Caki2 (cell line): ENCODE data around the gene CRYBA1. TPM values are rescaled to one million over a fixed set of nuclear protein-coding genes. Genes with fewer than 3 reads are reported as not detected.
"Not testable (repeated sequence)": the region's sequence is repeated elsewhere in the genome, so short reads cannot be mapped to it uniquely, and the experiment has no call there.

Source experiments
- DNase-seq: peaks from one replicate; pipeline ENCODE4 v3.0.0-alpha.2; 2015; ENCODE audit warnings: low read depth
- in situ Hi-C: cut with HindIII; loops from 2 replicates; pipeline ENCODE4 v1.10.0; 2016; ENCODE audit warnings: low sequenced_read_pairs, low pct_unique_long_range_greater_than_20kb, mixed read lengths
- total RNA-seq: library from RNA; depleted of rRNA; stranded (reverse); fragments of >200 nt; shearing (Covaris generic); gene quantifications from 2 replicates; pipeline ENCODE4 v1.2.3, GENCODE V29; 2014; ENCODE audit warnings: low replicate concordance

CRYBA1 gene
- total RNA-seq, 1 experiment from 2014 or later, result not detected

- DNase-seq, result no peak
- in situ Hi-C loops, result no loop called here
Observed at GRCh38 chr17:29256735-29257466, 10.2 kb downstream of the CRYBA1 start.

GRCh38 chr17:29257756-29258155 lies 11.1 kb downstream of the CRYBA1 start:
- no peak for DNase-seq
- in situ Hi-C loops, result no loop called here

- no peak for DNase-seq
- in situ Hi-C loops, result no loop called here
Observed at GRCh38 chr17:29263916-29264315, 17.3 kb downstream of the CRYBA1 start.

GRCh38 chr17:29271980-29272379 lies 25.3 kb downstream of the CRYBA1 start:
- DNase-seq, in situ Hi-C loops: not testable (repeated sequence)

- DNase-seq, result no peak
- in situ Hi-C loops, result no loop called here
Observed at GRCh38 chr17:29273924-29274323, 27.3 kb downstream of the CRYBA1 start.

- in situ Hi-C loops, result no loop called here
- no peak for DNase-seq
Observed at GRCh38 chr17:29278692-29279091, 32.0 kb downstream of the CRYBA1 start.

DNA sequence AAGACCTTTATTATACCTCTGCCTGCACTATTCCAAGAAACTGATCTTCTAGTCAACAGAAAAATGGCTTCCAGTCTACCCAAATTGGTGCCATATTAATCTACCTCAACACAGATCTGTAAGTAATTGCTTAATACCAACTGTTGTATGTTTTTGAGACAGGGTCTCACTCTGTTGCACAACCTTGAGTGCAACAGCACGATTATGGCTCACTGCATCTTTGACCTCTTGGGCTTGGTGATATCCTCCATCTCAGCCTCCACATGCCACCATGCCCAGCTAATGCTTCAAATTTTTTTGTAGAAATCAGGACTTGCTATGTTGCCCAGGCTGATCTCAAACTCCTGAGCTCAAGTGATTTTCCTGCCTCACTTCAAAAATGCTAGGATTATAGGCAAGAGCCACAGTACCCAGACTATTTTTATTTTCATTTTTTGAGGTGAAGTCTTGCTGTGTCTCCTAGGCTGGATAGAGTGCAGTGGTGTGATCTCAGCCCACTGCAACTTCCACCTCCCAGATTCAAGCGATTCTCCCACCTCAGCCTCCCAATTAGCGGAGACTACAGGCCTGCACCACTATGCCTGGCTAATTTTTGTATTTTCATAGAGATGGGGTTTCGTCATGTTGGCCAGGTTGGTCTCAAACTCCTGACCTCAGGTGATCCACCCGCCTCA lies 32.9 kb downstream of the CRYBA1 start:
- no peak for DNase-seq
- in situ Hi-C loops, result no loop called here

DNA sequence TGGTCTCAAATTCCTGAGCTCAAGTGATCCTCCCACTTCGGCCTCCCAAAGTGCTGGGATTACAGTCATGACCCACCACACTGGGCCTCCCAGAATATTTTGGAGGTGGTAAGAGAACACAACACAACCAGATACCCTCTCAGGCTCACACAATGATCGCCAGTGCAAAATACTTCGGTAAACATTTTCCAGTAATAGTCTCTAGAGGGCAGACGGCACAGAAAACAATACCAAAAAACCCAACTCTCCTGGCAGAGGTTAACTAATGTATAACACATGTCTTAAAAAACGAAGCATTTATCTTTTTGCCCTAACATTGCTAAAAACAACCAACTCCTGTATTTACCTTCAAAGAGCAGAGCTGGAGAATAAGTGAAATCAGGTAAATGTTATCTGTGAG lies 36.8 kb downstream of the CRYBA1 start:
- in situ Hi-C loops, result no loop called here
- DNase-seq, result no peak

DNA sequence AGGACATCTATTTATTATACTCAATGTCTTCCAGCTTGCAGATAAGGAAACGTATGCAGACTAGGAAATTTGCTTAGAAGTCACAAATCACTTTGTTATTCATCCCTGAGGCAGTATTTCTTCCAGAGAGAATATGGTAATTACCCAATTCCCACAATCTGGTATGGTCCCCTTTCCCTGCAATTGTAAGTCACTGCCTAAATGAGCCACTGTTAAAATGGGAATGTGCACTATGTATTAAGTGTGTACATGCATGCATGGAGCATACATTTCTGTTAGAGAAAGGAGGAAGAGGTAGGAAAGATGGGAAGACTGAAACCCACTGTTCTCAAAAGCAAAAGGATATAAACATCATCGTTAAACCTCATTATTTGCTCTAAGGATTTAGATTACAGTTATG lies 37.3 kb downstream of the CRYBA1 start:
- in situ Hi-C loops, result no loop called here
- no peak for DNase-seq

- in situ Hi-C loops, result no loop called here
- no peak for DNase-seq
Observed at GRCh38 chr17:29289852-29290251, 43.2 kb downstream of the CRYBA1 start.

- in situ Hi-C loops, result no loop called here
- peak; percentile 59 for DNase-seq
Observed at GRCh38 chr17:29291163-29291752, 44.6 kb downstream of the CRYBA1 start.

DNA sequence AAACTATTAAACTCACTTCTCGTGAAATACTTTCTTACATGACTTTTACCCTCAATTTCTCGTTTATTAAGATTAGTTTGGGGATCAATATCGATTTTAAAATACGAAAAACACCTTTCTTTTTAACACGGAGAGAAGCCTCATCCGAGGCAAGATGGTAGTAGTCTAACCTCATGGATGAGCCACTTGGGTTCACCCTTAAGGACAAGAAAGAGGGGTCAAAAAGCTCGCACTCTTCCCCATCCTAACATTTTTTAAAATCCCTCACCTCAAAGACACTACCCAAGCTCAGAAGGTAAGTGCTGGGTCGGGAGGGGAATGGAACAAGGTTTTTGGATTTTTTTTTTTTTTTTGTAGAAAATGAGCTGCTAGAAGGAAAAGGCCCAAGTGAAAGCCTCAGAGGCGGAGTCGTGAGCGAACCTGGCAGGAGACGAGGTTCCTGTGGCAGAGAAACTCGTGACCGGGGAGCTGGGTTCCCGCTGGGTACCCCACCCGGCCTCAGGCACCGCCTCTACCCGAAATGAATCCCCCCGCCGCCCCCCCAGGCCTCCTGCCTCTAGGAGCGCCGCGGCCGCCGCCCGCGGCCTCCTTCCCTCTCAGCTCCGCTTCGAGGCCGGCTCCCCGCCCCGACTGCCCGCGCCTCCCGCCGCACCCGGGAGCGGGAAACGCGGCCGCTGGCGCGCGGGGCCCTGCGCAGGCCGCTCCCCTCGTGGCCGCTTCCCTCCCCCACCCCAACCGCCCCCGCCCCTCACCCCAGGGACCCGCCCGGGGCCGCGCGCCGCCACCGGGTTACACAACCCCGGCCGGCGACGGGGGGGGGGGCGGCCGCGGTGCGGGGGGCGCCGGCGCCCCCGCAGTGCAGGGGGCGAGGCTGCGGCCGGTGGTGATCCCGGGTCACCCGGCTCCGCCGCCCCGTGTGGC lies 45.7 kb downstream of the CRYBA1 start:
- in situ Hi-C loops, result no loop called here
- DNase-seq, result peak; percentile 51

- in situ Hi-C loops, result no loop called here
- peak; percentile 50 for DNase-seq
Observed at GRCh38 chr17:29292992-29293889, 46.6 kb downstream of the CRYBA1 start.

GRCh38 chr17:29293890-29294579 lies 47.4 kb downstream of the CRYBA1 start, which contains the start of gene NUFIP2:
Gene NUFIP2, minus strand, starts transcription at chr17:29294148. Its CDS starts 89 bp downstream, at chr17:29294059.
- DNase-seq, result peak; percentile 98
- in situ Hi-C loops, result no loop called here

DNA sequence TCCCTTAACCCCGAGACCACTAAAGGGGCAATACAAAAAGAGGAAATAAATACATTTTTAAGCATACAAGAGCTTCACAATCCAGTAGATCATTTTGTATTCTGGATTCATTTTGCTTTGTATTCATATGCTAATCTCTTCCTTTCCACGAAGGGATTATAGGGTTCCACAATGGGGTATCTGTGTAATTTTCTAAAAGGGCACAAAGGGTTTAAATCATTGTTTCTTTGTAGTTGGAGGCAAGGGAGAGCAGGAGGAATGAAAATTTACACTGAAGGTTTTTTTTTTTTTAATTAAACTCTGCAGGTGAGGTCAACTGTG lies 47.9 kb downstream of the CRYBA1 start:
- in situ Hi-C loops, result no loop called here
- no peak for DNase-seq

GRCh38 chr17:29295420-29295819 lies 48.8 kb downstream of the CRYBA1 start:
- in situ Hi-C loops, result no loop called here
- DNase-seq, result no peak

GRCh38 chr17:29299031-29299430 lies 52.4 kb downstream of the CRYBA1 start:
- in situ Hi-C loops, result no loop called here
- no peak for DNase-seq
